ENCODE measurements around the gene TFF3. TPM values are rescaled to one million over a fixed set of nuclear protein-coding genes. Genes with fewer than 3 reads are reported as not detected.

TFF3 gene
- total and polyA plus RNA-seq, 2 of the 4 experiments (the other 2 are of a cell fraction) = not detected

DNA sequence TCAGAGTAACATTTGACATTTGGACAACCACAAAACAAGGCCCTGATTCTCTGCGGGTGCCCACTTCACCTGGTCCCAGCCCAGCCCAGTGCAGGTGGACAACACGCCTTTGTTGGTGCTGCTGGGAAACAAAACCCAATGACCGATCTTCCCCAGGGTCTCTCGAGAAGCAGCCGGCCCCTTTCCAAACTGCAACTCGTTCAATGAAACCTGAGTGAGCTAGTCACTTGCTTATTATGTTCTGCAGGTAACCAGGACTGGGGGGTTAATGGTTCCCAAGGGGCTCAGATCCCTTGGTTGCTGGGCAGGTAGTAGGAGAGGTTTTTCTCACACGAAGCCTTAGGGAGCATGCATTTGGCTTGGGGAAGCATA is 53.4 kb downstream of the TFF3 start:
- Histone ChIP-seq H3K9ac (ENCODE audit: low read depth, low read length) (no peak overlapping the region), H3K9me3 (ENCODE audit: control insufficient read depth, insufficient read depth, low read length) (no peaks in the 10 kb centered on the region), H3K27me3 (ENCODE audit: control insufficient read depth, insufficient read depth, low read length) (peaks cover 18% of the 10 kb centered on the region; the same call in 1 of the 2 replicates), H4K8ac (ENCODE audit: low read depth in 2 of 2, low read length in 2 of 2) (no peak overlapping the region; a peak in 1 of 4 replicates), H3K79me1 (ENCODE audit: low read depth in 1 of 2, low read length in 2 of 2) (no peaks in the 10 kb centered on the region), H2BK20ac (ENCODE audit: low read depth, low read length) (peak overlapping the region; percentile 78), H3K4me1 (ENCODE audit: control insufficient read depth, insufficient read depth, low read length) (peaks cover 23% of the 10 kb centered on the region; the same call in 1 of the 2 replicates), H3K23ac (ENCODE audit: low read depth, low read length) (no peak overlapping the region), H3K56ac (ENCODE audit: extremely low read depth, insufficient read depth, low read length) (no peak overlapping the region), H2BK120ac (ENCODE audit: low read depth, low read length) (peak overlapping the region; percentile 71), H4K91ac (ENCODE audit: insufficient read depth, low read depth, low read length) (peak overlapping the region; percentile 53), H3K4me3 (ENCODE audit: insufficient read depth, low read depth, low read length) (no peak overlapping the region), H3K4ac (ENCODE audit: low read depth, low read length) (peak overlapping the region; percentile 5; the same call in 1 of the 2 replicates), H3K9me1 (ENCODE audit: insufficient read depth, low read length) (peaks cover 11% of the 10 kb centered on the region; the same call in 1 of the 2 replicates), H3K36me3 (ENCODE audit: control insufficient read depth, insufficient read depth, low read length) (no peaks in the 10 kb centered on the region), H4K20me1 (ENCODE audit: insufficient read depth, low read length) (peaks cover 5% of the 10 kb centered on the region; the same call in 1 of the 2 replicates), H2AFZ (replicated peaks; ENCODE audit: low read length, poor library complexity) (no peak overlapping the region), H3K27ac (ENCODE audit: insufficient read depth, low read length) (peak overlapping the region; percentile 52; the same call in 1 of the 2 replicates), H2BK15ac (ENCODE audit: low read depth, low read length) (no peak overlapping the region), H3K4me2 (ENCODE audit: low read depth, low read length) (peak overlapping the region; percentile 3; the same call in 1 of the 2 replicates), H4K5ac (ENCODE audit: low read depth, low read length) (no peak overlapping the region; the same call in 1 of the 2 replicates), H3K18ac (ENCODE audit: low read depth, low read length) (no peak overlapping the region; the same call in 1 of the 2 replicates), H3K14ac (replicated peaks; ENCODE audit: low read depth, low read length) (no peak overlapping the region), H2BK5ac (ENCODE audit: low read depth, low read length, poor library complexity, severe bottlenecking) (no peak overlapping the region), H2AK9ac (replicated peaks; ENCODE audit: low read depth, low read length, poor library complexity) (no peak overlapping the region), H2AK5ac (ENCODE audit: low read depth, low read length) (peak overlapping the region; percentile 29)
- TF ChIP-seq POLR2A (IDR thresholded peaks at IDR 0.05; ENCODE audit: low read depth, low read length) = no peak
- TF ChIP-seq RAD21 (IDR thresholded peaks at IDR 0.05; ENCODE audit: low read length) = no peak
- no peak for TF ChIP-seq CEBPB (IDR thresholded peaks at IDR 0.05; ENCODE audit: low read depth, low read length)
- TF ChIP-seq SMC3 (IDR thresholded peaks at IDR 0.05; ENCODE audit: low read depth, low read length) = no peak
- TF ChIP-seq MXI1 (IDR thresholded peaks at IDR 0.05; ENCODE audit: borderline replicate concordance, low read depth, low read length) = no peak
- no peak for TF ChIP-seq ELK1 (IDR thresholded peaks at IDR 0.05; ENCODE audit: borderline replicate concordance, low read depth, low read length)
- CTCF ChIA-PET = no interaction called here
- ATAC-seq (ENCODE audit: low read depth) (no peak), DNase-seq (no peak)
- dilution Hi-C loops (cut with HindIII; ENCODE audit: low sequenced_read_pairs, unreplicated experiment) (no loop called here), intact Hi-C loops (cut with micrococcal nuclease) (no loop called here), in situ Hi-C loops (cut with MboI; ENCODE audit: low sequenced_read_pairs) (no loop called here)
- no TSS peak for BruUV-seq (replicated peaks)
- POLR2A ChIA-PET (ENCODE audit: unreplicated experiment) = no interaction called here
- 20% methylated on average over 1 of the region's 7 CpGs; no CpG with 5 or more reads in 1 of the 2 experiments for WGBS, 2 experiments (ENCODE audit: extremely low coverage in 2 of 2, insufficient read length in 1 of 2)

Other genes starting within 250 kb of the TFF3 start
- not detected in 2 replicates for gene UMODL1, start 244.1 kb downstream of the TFF3 start, total RNA-seq (2012; rRNA removed)
- 0.02 TPM in 1 of 2 replicates, not detected in the other for gene UMODL1, start 244.1 kb downstream of the TFF3 start, polyA plus RNA-seq (2012; rRNA removed)
- gene ABCG1, start 96.3 kb downstream of the TFF3 start, total RNA-seq (2012; rRNA removed) = under 0.01 and 0.36 TPM in 2 replicates
- gene ABCG1, start 96.3 kb downstream of the TFF3 start, polyA plus RNA-seq (2012; rRNA removed) = 0.14 and 0.19 TPM in 2 replicates
- not detected in 2 replicates for gene TFF2, start 35.6 kb upstream of the TFF3 start, total RNA-seq (2012; rRNA removed)
- gene TFF2, start 35.6 kb upstream of the TFF3 start, polyA plus RNA-seq (2012; rRNA removed) = not detected in 2 replicates
- not detected in 2 replicates for gene TFF1, start 51.1 kb upstream of the TFF3 start, total RNA-seq (2012; rRNA removed)
- gene TFF1, start 51.1 kb upstream of the TFF3 start, polyA plus RNA-seq (2012; rRNA removed) = not detected in 2 replicates
- not detected in 2 replicates for gene TMPRSS3, start 80.6 kb upstream of the TFF3 start, total RNA-seq (2012; rRNA removed)
- not detected in 2 replicates for gene TMPRSS3, start 80.6 kb upstream of the TFF3 start, polyA plus RNA-seq (2012; rRNA removed)
- not detected in 2 replicates for gene UBASH3A, start 88.5 kb upstream of the TFF3 start, total RNA-seq (2012; rRNA removed)
- gene UBASH3A, start 88.5 kb upstream of the TFF3 start, polyA plus RNA-seq (2012; rRNA removed) = not detected in 2 replicates
- not detected in 2 replicates for gene RSPH1, start 180.8 kb upstream of the TFF3 start, total RNA-seq (2012; rRNA removed)
- not detected in 2 replicates for gene RSPH1, start 180.8 kb upstream of the TFF3 start, polyA plus RNA-seq (2012; rRNA removed)
- 0.36 and 0.56 TPM in 2 replicates for gene SLC37A1, start 198.4 kb upstream of the TFF3 start, total RNA-seq (2012; rRNA removed)
- gene SLC37A1, start 198.4 kb upstream of the TFF3 start, polyA plus RNA-seq (2012; rRNA removed) = 0.48 and 0.65 TPM in 2 replicates